Neuronal stem cell (in vitro differentiated cells): Measurements from ENCODE around the gene SLAMF8.

Experiments used
- DNase-seq: peaks from one replicate; pipeline ENCODE4 v3.0.0-alpha.2; 2013; ENCODE audit warnings: low spot score
- H2AFZ ChIP-seq: one replicate; pipeline ENCODE4 v1.6.1; 2013; ENCODE audit warnings: mild to moderate bottlenecking, low read length, inconsistent platforms
- H2AK5ac ChIP-seq: 2 replicates; pipeline ENCODE4 v1.6.1; 2013; ENCODE audit warnings: low read depth, mild to moderate bottlenecking, inconsistent platforms, low read length, moderate library complexity, mixed read lengths
- H2BK120ac ChIP-seq: 2 replicates; pipeline ENCODE4 v1.6.1; 2013; ENCODE audit warnings: low read depth, mild to moderate bottlenecking, inconsistent platforms, low read length, moderate library complexity, mixed read lengths
- H2BK12ac ChIP-seq: one replicate; pipeline ENCODE4 v1.6.1; 2013; ENCODE audit warnings: low read length, inconsistent platforms
- H2BK15ac ChIP-seq: 2 replicates; pipeline ENCODE4 v1.6.1; 2013; ENCODE audit warnings: mild to moderate bottlenecking, low read length, inconsistent platforms, mixed read lengths
- H2BK5ac ChIP-seq: one replicate; pipeline ENCODE4 v1.6.1; 2013; ENCODE audit warnings: inconsistent platforms, mild to moderate bottlenecking, low read length, moderate library complexity
- H3K14ac ChIP-seq: one replicate; pipeline ENCODE4 v1.6.1; 2013; ENCODE audit warnings: low read length, inconsistent platforms
- H3K18ac ChIP-seq: 2 replicates; pipeline ENCODE4 v1.6.1; 2013; ENCODE audit warnings: low read length, inconsistent platforms
- H3K23ac ChIP-seq: 2 replicates; pipeline ENCODE4 v1.6.1; 2013; ENCODE audit warnings: low read depth, mild to moderate bottlenecking, mixed read lengths, low read length, inconsistent platforms; ENCODE audit not compliant: poor library complexity
- H3K27ac ChIP-seq: replicated peaks from 3 replicates; pipeline ENCODE4 v1.5.1; 2013; ENCODE audit warnings: low read length, inconsistent platforms
- H3K27me3 ChIP-seq, 3 experiments: 2 replicates each; pipeline ENCODE4 v1.6.1; 2013; ENCODE audit warnings: low read length in 3 of 3, mild to moderate bottlenecking in 2 of 3, inconsistent platforms in 1 of 3, low read depth in 1 of 3, mixed read lengths in 1 of 3, moderate library complexity in 1 of 3; ENCODE audit not compliant: control insufficient read depth in 3 of 3, insufficient read depth in 3 of 3
- H3K36me3 ChIP-seq, 2 donors: replicated peaks in 1 of 2; 2 replicates each; pipeline ENCODE4 v1.6.1; 2013; ENCODE audit warnings: low read length in 2 of 2; ENCODE audit not compliant: control insufficient read depth in 2 of 2, insufficient read depth in 2 of 2
- H3K4ac ChIP-seq: 2 replicates; pipeline ENCODE4 v1.6.1; 2013; ENCODE audit warnings: inconsistent platforms, mild to moderate bottlenecking, low read length, moderate library complexity
- H3K4me1 ChIP-seq, 2 donors: 1 replicate in 1 of 2; 2 replicates in 1 of 2; pipeline ENCODE4 v1.6.1; 2013; ENCODE audit warnings: low read length in 2 of 2, low read depth in 1 of 2; ENCODE audit not compliant: control insufficient read depth in 2 of 2, insufficient read depth in 1 of 2
- H3K4me2 ChIP-seq: one replicate; pipeline ENCODE4 v1.6.1; 2013; ENCODE audit warnings: mild to moderate bottlenecking, low read length, inconsistent platforms; ENCODE audit not compliant: insufficient read depth, poor library complexity, severe bottlenecking
- H3K4me3 ChIP-seq, 2 donors: 2 replicates each; pipeline ENCODE4 v1.5.1; 2013; ENCODE audit warnings: low read length in 2 of 2, mild to moderate bottlenecking in 2 of 2, inconsistent platforms in 1 of 2, moderate library complexity in 1 of 2
- H3K79me1 ChIP-seq: one replicate; pipeline ENCODE4 v1.6.1; 2013; ENCODE audit warnings: low read depth, mild to moderate bottlenecking, inconsistent platforms, low read length, moderate library complexity
- H3K9ac ChIP-seq: one replicate; pipeline ENCODE4 v1.6.1; 2013; ENCODE audit warnings: mild to moderate bottlenecking, low read depth, low read length, inconsistent platforms; ENCODE audit not compliant: poor library complexity
- H3K9me3 ChIP-seq, 2 donors: replicated peaks in 1 of 2; 2 replicates each; pipeline versions ENCODE3 to v1.6.1; 2013; ENCODE audit warnings: low read length in 2 of 2, mild to moderate bottlenecking in 2 of 2, inconsistent platforms in 1 of 2, low read depth in 1 of 2, mixed read lengths in 1 of 2, moderate library complexity in 1 of 2; ENCODE audit not compliant: control insufficient read depth in 2 of 2, insufficient read depth in 1 of 2
- H4K8ac ChIP-seq: one replicate; pipeline ENCODE4 v1.6.1; 2013; ENCODE audit warnings: low read depth, mild to moderate bottlenecking, inconsistent platforms, low read length, moderate library complexity
- H4K91ac ChIP-seq: one replicate; pipeline ENCODE4 v1.6.1; 2013; ENCODE audit warnings: low read length, low read depth, mild to moderate bottlenecking, inconsistent platforms; ENCODE audit not compliant: poor library complexity
- WGBS, 2 donors: extraction: QIAGEN DNeasy Blood & Tissue Kit; methylation state at CpG; one replicate each; pipeline ENCODE4 v1.1.7; 2013; ENCODE audit warnings: missing lambda C conversion rate in 2 of 2, mixed read lengths in 1 of 2; ENCODE audit not compliant: insufficient read length in 2 of 2, insufficient replicate concordance in 1 of 2; ENCODE audit errors: extremely low coverage in 2 of 2; 5-methylcytosine and 5-hydroxymethylcytosine counted together

The SLAMF8 gene

GRCh38 chr1:159839116-159839849, 12.6 kb downstream of the SLAMF8 start:
- DNase-seq = no peak
- H4K91ac ChIP-seq = no peak overlapping the region
- H3K9me3 ChIP-seq = no peaks in the 10 kb centered on the region
- no peaks in the 10 kb centered on the region for H3K79me1 ChIP-seq
- H3K4me3 ChIP-seq = no peak overlapping the region
- no peak overlapping the region for H4K8ac ChIP-seq
- no peak overlapping the region for H3K4me2 ChIP-seq
- no peak overlapping the region for H2AK5ac ChIP-seq
- no peak overlapping the region for H3K23ac ChIP-seq
- H3K4me1 ChIP-seq = no peaks in the 10 kb centered on the region
- no peak overlapping the region for H3K27ac ChIP-seq
- H2BK5ac ChIP-seq = no peak overlapping the region
- H3K14ac ChIP-seq = no peak overlapping the region
- H3K9ac ChIP-seq = no peak overlapping the region
- H2BK15ac ChIP-seq = no peak overlapping the region
- H3K4ac ChIP-seq = no peak overlapping the region
- peaks cover 0 to 9% (median 0%) of the 10 kb centered on the region in 3 experiments for H3K27me3 ChIP-seq
- H2AFZ ChIP-seq = no peak overlapping the region
- H2BK12ac ChIP-seq = no peak overlapping the region
- H2BK120ac ChIP-seq = no peak overlapping the region
- no peaks in the 10 kb centered on the region for H3K36me3 ChIP-seq
- WGBS, 2 donors = no CpG with 5 or more reads among the region's 5 CpGs
- no peak overlapping the region for H3K18ac ChIP-seq

DNA sequence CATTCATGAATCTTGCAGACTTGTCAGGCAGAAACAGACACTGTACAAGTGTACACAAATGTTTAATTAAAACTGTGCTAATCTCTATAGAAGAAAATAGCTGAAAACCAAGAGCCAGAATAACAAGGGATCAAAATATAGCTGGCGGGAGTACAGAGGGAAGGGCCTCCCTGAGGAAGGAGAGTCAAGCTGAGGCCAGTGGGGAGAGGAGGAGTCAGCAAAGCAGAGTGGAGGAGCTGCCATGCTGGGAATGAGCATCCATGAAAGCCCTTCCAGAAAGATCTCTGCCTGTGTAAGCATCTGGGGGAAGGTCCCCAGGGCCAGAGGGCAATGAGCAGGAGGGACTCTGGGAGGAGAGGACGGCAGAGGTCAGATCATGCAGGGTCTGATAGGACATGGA, 15.1 kb downstream of the SLAMF8 start:
- Histone ChIP-seq H3K14ac (no peak overlapping the region), H2AFZ (no peak overlapping the region), H3K9ac (no peak overlapping the region), H2BK5ac (no peak overlapping the region), H2BK15ac (no peak overlapping the region), H3K4me1 (no peaks in the 10 kb centered on the region), H3K36me3 (no peaks in the 10 kb centered on the region), H3K79me1 (no peaks in the 10 kb centered on the region), H3K4me2 (no peak overlapping the region), H4K91ac (no peak overlapping the region), H2BK120ac (no peak overlapping the region), H3K9me3 (no peaks in the 10 kb centered on the region), H3K27ac (no peak overlapping the region), H3K4ac (no peak overlapping the region), H3K18ac (no peak overlapping the region), H3K23ac (no peak overlapping the region), H3K27me3 (peaks cover 0 to 14% (median 0%) of the 10 kb centered on the region in 3 experiments), H4K8ac (no peak overlapping the region), H3K4me3 (no peak overlapping the region), H2BK12ac (no peak overlapping the region), H2AK5ac (no peak overlapping the region)
- no CpG with 5 or more reads among the region's 2 CpGs for WGBS, 2 donors
- no peak for DNase-seq

DNA sequence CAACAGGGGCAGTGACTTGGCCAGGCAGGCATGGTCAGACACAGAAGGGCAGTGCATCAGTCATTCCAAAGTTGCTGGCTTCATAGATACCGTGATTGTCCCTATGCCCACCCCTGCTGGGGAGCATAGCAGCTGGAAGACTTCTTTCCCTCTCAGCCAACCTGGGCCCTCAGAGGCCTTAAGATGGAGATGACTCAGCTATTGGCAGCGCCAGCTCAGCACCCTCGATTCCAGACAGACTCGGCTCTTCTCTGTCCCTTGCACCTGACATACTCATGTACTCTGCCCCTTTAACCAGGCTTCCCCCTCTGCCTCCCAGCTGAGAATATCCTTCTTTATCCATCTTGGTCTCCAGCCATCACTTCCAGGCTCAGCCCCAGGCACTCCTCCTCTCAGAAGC, 16.8 kb downstream of the SLAMF8 start:
- no peak overlapping the region for H3K18ac ChIP-seq
- H3K4me3 ChIP-seq = no peak overlapping the region
- no peak overlapping the region for H4K91ac ChIP-seq
- H2BK120ac ChIP-seq = no peak overlapping the region
- H3K4me2 ChIP-seq = no peak overlapping the region
- no peak overlapping the region for H4K8ac ChIP-seq
- no peaks in the 10 kb centered on the region for H3K4me1 ChIP-seq
- H3K27me3 ChIP-seq = peaks cover 0 to 5% (median 0%) of the 10 kb centered on the region in 3 experiments
- H3K9ac ChIP-seq = no peak overlapping the region
- H2BK15ac ChIP-seq = no peak overlapping the region
- no peak for DNase-seq
- no peak overlapping the region for H3K27ac ChIP-seq
- H2BK12ac ChIP-seq = no peak overlapping the region
- H3K79me1 ChIP-seq = no peaks in the 10 kb centered on the region
- H3K4ac ChIP-seq = no peak overlapping the region
- no CpG with 5 or more reads among the region's 4 CpGs for WGBS, 2 donors
- H3K14ac ChIP-seq = no peak overlapping the region
- no peak overlapping the region for H2BK5ac ChIP-seq
- H3K36me3 ChIP-seq = no peaks in the 10 kb centered on the region
- H3K23ac ChIP-seq = no peak overlapping the region
- H2AK5ac ChIP-seq = no peak overlapping the region
- H2AFZ ChIP-seq = no peak overlapping the region
- no peaks in the 10 kb centered on the region for H3K9me3 ChIP-seq

GRCh38 chr1:159845751-159846629, 19.3 kb downstream of the SLAMF8 start:
- no peak overlapping the region for H2BK15ac ChIP-seq
- H3K9ac ChIP-seq = no peak overlapping the region
- no peak overlapping the region for H2BK5ac ChIP-seq
- no CpG with 5 or more reads among the region's 13 CpGs for WGBS, 2 donors
- no peak overlapping the region for H3K23ac ChIP-seq
- H4K91ac ChIP-seq = no peak overlapping the region
- no peak overlapping the region for H3K4me3 ChIP-seq
- H3K18ac ChIP-seq = no peak overlapping the region
- H3K4ac ChIP-seq = no peak overlapping the region
- no peaks in the 10 kb centered on the region for H3K79me1 ChIP-seq
- H2BK120ac ChIP-seq = no peak overlapping the region
- H2AK5ac ChIP-seq = no peak overlapping the region
- no peaks in the 10 kb centered on the region for H3K9me3 ChIP-seq
- H3K4me1 ChIP-seq = no peaks in the 10 kb centered on the region
- H3K27ac ChIP-seq = no peak overlapping the region
- no peaks in the 10 kb centered on the region for H3K36me3 ChIP-seq
- H2BK12ac ChIP-seq = no peak overlapping the region
- no peak overlapping the region for H4K8ac ChIP-seq
- H3K27me3 ChIP-seq = peaks cover 0 to 7% (median 2%) of the 10 kb centered on the region in 3 experiments
- DNase-seq = no peak
- no peak overlapping the region for H2AFZ ChIP-seq
- no peak overlapping the region for H3K14ac ChIP-seq
- no peak overlapping the region for H3K4me2 ChIP-seq
